ENCODE data around the gene TOP3B.

TOP3B gene

GRCh38 chr22:22014285-22014659 is 31.7 kb upstream of the TOP3B start:
- H3K9me3 ChIP-seq: no peaks in the 10 kb centered on the region
- H3K4me3 ChIP-seq: no peak overlapping the region
- no peaks in the 10 kb centered on the region for H3K4me1 ChIP-seq
- no peaks in the 10 kb centered on the region for H3K36me3 ChIP-seq
- H3K27ac ChIP-seq: no peak overlapping the region
- intact Hi-C loops (cut with DNase I; ENCODE audit: low total_unique reads): no loop called here
- no peak for DNase-seq
- TF ChIP-seq CTCF (IDR thresholded peaks at IDR 0.05): no peak
- peaks cover 0 to 21% of the 10 kb centered on the region in 2 donors for H3K27me3 ChIP-seq

- Histone ChIP-seq H3K27ac (no peak overlapping the region), H3K4me3 (no peak overlapping the region), H3K9me3 (no peaks in the 10 kb centered on the region), H3K27me3 (peaks cover 0 to 22% of the 10 kb centered on the region in 2 donors), H3K36me3 (no peaks in the 10 kb centered on the region), H3K4me1 (no peaks in the 10 kb centered on the region)
- no peak for DNase-seq
- intact Hi-C loops (cut with DNase I; ENCODE audit: low total_unique reads): no loop called here
- no peak for TF ChIP-seq CTCF (IDR thresholded peaks at IDR 0.05)
Measured at GRCh38 chr22:22013559-22014284, 31.1 kb upstream of the TOP3B start.

- Histone ChIP-seq H3K27me3 (peaks cover 0 to 23% of the 10 kb centered on the region in 2 donors), H3K4me1 (no peaks in the 10 kb centered on the region), H3K4me3 (no peak overlapping the region), H3K27ac (no peak overlapping the region), H3K9me3 (no peaks in the 10 kb centered on the region), H3K36me3 (no peaks in the 10 kb centered on the region)
- TF ChIP-seq CTCF (IDR thresholded peaks at IDR 0.05): no peak
- intact Hi-C loops (cut with DNase I; ENCODE audit: low total_unique reads): no loop called here
- DNase-seq: no peak
Measured at GRCh38 chr22:22011964-22012363, 29.4 kb upstream of the TOP3B start.

GRCh38 chr22:22010358-22010757 is 27.8 kb upstream of the TOP3B start:
- no peak for DNase-seq
- TF ChIP-seq CTCF (IDR thresholded peaks at IDR 0.05): no peak
- intact Hi-C loops (cut with DNase I; ENCODE audit: low total_unique reads): no loop called here
- Histone ChIP-seq H3K27ac (no peak overlapping the region), H3K36me3 (no peaks in the 10 kb centered on the region), H3K4me3 (no peak overlapping the region), H3K9me3 (no peaks in the 10 kb centered on the region), H3K27me3 (peaks cover 0 to 23% of the 10 kb centered on the region in 2 donors), H3K4me1 (no peaks in the 10 kb centered on the region)

- Histone ChIP-seq H3K4me3 (no peak overlapping the region), H3K27ac (no peak overlapping the region), H3K4me1 (no peaks in the 10 kb centered on the region), H3K36me3 (no peaks in the 10 kb centered on the region), H3K27me3 (peaks cover 0 to 23% of the 10 kb centered on the region in 2 donors), H3K9me3 (no peaks in the 10 kb centered on the region)
- no peak for TF ChIP-seq CTCF (IDR thresholded peaks at IDR 0.05)
- no peak for DNase-seq
- intact Hi-C loops (cut with DNase I; ENCODE audit: low total_unique reads): no loop called here
Measured at GRCh38 chr22:22009661-22010060, 27.1 kb upstream of the TOP3B start.

GRCh38 chr22:22006596-22006990 is 24.0 kb upstream of the TOP3B start:
- Histone ChIP-seq H3K27me3 (peaks cover 0 to 18% of the 10 kb centered on the region in 2 donors), H3K4me1 (no peaks in the 10 kb centered on the region), H3K27ac (no peak overlapping the region), H3K4me3 (no peak overlapping the region), H3K9me3 (no peaks in the 10 kb centered on the region), H3K36me3 (no peaks in the 10 kb centered on the region)
- intact Hi-C loops (cut with DNase I; ENCODE audit: low total_unique reads): no loop called here
- no peak for TF ChIP-seq CTCF (IDR thresholded peaks at IDR 0.05)
- DNase-seq: no peak

Measured in tibial artery (tissue), 4 donors.